Kidney epithelial cell (primary cell): ENCODE measurements around the gene FCN2. TPM values are rescaled to one million over a fixed set of nuclear protein-coding genes. Genes with fewer than 3 reads are reported as not detected.

Experiments used
- DNase-seq: peaks from one replicate; pipeline ENCODE4 v3.0.0-alpha.2; 2010; ENCODE audit warnings: low read depth
- H3K27me3 ChIP-seq: 2 replicates; pipeline ENCODE4 v1.6.0; 2011; ENCODE audit warnings: low read length; ENCODE audit not compliant: control insufficient read depth, insufficient read depth
- H3K36me3 ChIP-seq: 2 replicates; pipeline ENCODE4 v1.5.1; 2011; ENCODE audit warnings: low read length; ENCODE audit not compliant: control insufficient read depth, insufficient read depth
- H3K4me3 ChIP-seq: 2 replicates; pipeline ENCODE4 v1.5.1; 2011; ENCODE audit warnings: low read depth, mild to moderate bottlenecking, control low read depth, low read length
- CTCF ChIP-seq: IDR thresholded peaks from 2 replicates; pipeline ENCODE4 v1.5.1; 2011; ENCODE audit warnings: mild to moderate bottlenecking, moderate library complexity, low read length, control low read depth, inconsistent platforms; ENCODE audit not compliant: insufficient read depth, poor library complexity, severe bottlenecking
- total RNA-seq: library from RNA; depleted of rRNA; stranded (reverse); fragments of >200 nt; gene quantifications from 2 replicates; pipeline ENCODE4 v1.2.3, GENCODE V29; 2015

Gene FCN2
- total RNA-seq, 1 donor from 2014 or later = not detected

- H3K4me3 ChIP-seq = no peak overlapping the region
- no peak for DNase-seq
- TF ChIP-seq CTCF = no peak
- H3K36me3 ChIP-seq = no peaks in the 10 kb centered on the region
- no peaks in the 10 kb centered on the region for H3K27me3 ChIP-seq
These were observed 41.8 kb upstream of the FCN2 start for GRCh38 chr9:134838651-134839454.

GRCh38 chr9:134839455-134840125 is 41.0 kb upstream of the FCN2 start:
- DNase-seq = no peak
- H3K36me3 ChIP-seq = no peaks in the 10 kb centered on the region
- no peak overlapping the region for H3K4me3 ChIP-seq
- no peaks in the 10 kb centered on the region for H3K27me3 ChIP-seq
- TF ChIP-seq CTCF = no peak

- Histone ChIP-seq H3K36me3 (no peaks in the 10 kb centered on the region), H3K4me3 (no peak overlapping the region), H3K27me3 (no peaks in the 10 kb centered on the region)
- no peak for DNase-seq
- TF ChIP-seq CTCF = no peak
These were observed 40.1 kb upstream of the FCN2 start for GRCh38 chr9:134840511-134840910.

- TF ChIP-seq CTCF = no peak
- Histone ChIP-seq H3K27me3 (no peaks in the 10 kb centered on the region), H3K36me3 (no peaks in the 10 kb centered on the region), H3K4me3 (no peak overlapping the region)
- no peak for DNase-seq
These were observed 39.3 kb upstream of the FCN2 start for GRCh38 chr9:134841180-134841904.

GRCh38 chr9:134842321-134842720 is 38.3 kb upstream of the FCN2 start:
- DNase-seq = no peak
- no peak overlapping the region for H3K4me3 ChIP-seq
- no peaks in the 10 kb centered on the region for H3K27me3 ChIP-seq
- H3K36me3 ChIP-seq = no peaks in the 10 kb centered on the region
- no peak for TF ChIP-seq CTCF
